Activated CD4-positive, alpha-beta T cell treated with anti-CD3 and anti-CD28 coated beads, Interleukin-2, amount 50 U/mL, for 4 hours (primary cell): ENCODE data around the gene HAUS6.
"Not testable (repeated sequence)": the region's sequence is repeated elsewhere in the genome, so short reads cannot be mapped to it uniquely, and the experiment has no call there.

Source experiments
- DNase-seq, 2 experiments: peaks; one replicate each; pipeline ENCODE4 v3.0.0-alpha.2; 2020

The HAUS6 gene

DNA sequence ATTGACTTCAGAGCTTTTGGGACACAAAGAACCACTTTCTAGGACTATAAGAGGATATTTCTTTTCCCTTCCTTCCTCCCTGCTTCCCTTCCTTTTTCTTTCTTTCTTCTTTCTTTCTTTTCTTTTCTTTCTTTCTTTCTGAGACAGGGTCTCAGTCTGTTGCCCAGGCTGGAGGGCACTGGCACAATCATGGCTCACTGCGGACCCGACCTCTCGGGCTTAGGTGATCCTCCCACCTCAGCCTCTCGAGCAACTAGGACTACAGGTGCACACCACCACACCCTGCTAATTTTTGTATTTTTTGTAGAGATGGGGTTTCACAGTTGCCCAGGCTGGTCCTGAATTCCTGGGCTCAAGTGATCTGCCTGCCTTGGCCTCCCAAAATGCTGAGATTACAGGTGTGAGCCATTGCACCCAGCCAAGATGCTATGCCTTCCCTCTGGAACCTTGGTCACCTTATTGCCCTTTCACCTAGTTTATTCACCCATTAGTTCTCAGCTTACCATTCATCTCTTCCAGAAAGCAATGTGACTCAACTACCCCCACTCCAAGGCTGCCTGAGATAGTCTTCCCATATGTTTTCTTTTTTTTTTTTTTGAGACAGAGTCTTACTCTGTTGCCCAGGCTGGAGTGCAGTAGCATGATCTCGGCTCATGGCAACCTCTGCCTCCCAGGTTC is 14.5 kb upstream of the HAUS6 start:
- DNase-seq = no peak

DNA sequence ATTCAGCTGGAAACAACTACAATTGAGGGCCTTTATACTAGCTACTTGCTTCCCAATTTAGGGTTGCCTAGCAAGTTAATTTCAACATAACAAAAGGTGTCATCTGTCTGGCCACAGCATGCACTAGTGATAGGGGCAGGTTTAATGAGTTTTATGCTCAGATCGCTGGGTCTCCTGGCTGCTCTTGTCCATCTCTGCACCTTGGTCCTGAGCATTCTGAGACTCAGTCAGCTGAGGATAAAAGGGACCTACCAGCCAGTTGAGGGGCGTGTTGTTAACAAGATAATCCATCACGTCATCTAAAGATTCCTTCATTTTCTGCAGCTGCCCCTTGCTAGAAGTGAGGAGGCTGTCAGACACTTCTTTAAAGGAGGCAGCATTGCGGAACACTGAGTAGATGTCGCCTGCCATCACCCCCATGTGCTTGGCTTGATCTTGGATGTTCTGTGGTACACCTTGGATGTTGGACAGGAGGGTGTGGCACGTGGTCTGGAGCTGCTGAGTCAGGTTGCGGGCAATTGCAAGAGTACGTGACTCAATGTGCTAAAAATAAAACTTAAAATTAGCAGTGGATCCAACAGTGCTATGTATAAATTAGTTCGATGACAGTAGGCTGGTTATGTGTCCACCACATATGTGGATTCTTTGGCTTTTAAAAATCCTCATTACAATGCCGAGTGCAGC is 13.5 kb upstream of the HAUS6 start:
- DNase-seq = no peak

DNA sequence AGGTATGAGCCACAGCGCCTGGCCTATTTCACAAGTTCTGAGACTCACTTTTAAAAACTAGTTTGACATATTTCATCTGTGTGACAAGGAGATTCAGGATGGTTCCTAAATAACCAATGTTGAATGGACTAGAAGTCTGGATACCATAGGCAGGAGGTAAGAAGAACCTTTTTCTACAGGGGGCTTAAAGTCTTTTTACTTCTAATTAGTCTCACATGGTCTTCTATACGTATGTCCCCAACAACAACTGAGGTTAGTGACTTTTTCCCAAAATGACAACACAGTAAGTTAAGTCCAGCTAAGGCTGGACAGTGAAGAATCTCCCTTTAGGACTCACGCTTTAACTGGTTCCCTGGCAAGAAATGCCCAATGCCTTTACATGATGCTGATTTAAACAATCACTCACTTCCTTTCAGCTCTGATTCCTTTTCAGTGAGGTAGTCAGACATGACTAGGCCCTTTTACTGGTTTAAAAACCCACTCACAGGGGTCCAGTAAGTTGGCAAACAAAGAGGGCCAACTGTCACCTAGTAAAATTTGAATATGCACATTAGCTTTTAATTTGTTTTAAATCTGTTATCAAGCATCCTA is 12.1 kb upstream of the HAUS6 start:
- no peak for DNase-seq

DNA sequence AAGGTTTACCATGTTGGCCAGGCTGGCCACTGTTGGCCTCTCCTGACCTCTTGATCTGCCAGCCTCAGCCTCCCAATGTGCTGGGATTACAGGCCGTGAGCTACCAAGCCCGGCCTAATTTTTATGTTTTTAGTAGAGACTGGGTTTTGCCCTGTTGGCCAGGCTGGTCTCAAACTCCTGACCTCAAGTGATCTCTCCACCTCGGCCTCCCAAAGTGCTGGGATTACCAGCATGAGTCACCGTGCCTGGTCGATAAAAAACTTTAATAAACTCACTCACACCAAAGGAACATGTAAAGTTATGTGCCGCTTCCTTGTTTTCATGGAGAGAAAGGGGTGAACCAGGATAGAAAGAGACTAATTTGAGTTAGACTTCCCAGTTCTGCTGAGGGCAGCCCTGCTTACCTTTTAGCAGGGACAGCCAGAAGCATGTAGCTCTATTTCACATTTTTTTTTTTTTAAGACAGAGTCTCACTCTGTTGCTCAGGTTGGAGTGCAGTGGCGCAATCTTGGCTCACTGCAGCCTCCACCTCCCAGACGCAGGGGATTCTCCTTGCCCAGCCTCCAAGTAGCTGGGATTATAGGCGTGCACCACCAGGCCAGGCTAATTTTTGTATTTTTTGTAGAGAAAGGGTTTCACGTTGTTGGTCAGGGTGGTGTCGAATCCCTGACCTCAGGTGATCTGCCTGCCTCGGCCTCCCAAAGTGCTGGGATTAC is 11.4 kb upstream of the HAUS6 start:
- no peak for DNase-seq

DNA sequence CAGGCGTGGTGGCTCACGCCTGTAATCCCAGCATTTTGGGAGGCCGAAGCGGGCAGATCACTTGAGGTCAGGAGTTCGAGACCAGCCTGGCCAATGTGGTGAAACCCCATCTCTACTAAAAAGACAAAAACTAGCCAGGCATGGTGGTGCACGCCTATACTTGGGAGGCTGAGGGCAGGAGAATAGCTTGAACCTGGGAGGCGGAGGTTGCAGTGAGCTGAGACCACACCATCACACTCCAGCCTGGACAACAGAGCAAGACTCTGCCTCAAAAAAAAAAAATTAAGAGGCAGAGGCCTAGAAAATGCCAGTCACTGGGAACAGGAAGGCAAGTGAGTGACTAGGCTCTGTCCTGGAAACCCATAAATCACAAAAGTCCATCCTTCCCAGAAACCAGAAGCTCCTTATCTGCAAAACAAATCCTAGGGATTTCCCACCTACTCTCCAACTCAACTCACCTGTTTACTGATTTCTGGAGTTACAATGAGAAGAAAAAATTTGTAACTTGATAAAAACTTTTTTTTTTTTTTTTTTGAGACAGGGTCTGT is 10.4 kb upstream of the HAUS6 start:
- DNase-seq = not testable (repeated sequence)

DNA sequence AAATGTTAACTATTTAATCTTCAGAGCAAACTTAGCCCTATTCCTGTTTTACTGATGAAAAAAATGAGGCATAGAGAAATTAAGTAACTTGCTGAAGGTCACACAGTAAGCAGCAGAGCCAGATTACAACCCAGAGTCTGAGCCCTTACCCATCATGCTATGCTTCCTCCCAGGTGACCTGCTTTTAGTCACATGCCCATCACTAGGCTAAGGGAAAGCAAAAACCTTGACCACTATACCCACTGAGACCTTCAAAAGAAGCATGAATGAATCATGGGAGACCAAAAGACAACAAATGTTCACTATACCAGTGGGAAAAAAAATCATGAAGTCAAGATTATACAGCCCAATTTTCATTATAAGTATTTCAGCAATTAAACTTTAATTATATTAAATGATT is 5.3 kb upstream of the HAUS6 start:
- DNase-seq = no peak

DNA sequence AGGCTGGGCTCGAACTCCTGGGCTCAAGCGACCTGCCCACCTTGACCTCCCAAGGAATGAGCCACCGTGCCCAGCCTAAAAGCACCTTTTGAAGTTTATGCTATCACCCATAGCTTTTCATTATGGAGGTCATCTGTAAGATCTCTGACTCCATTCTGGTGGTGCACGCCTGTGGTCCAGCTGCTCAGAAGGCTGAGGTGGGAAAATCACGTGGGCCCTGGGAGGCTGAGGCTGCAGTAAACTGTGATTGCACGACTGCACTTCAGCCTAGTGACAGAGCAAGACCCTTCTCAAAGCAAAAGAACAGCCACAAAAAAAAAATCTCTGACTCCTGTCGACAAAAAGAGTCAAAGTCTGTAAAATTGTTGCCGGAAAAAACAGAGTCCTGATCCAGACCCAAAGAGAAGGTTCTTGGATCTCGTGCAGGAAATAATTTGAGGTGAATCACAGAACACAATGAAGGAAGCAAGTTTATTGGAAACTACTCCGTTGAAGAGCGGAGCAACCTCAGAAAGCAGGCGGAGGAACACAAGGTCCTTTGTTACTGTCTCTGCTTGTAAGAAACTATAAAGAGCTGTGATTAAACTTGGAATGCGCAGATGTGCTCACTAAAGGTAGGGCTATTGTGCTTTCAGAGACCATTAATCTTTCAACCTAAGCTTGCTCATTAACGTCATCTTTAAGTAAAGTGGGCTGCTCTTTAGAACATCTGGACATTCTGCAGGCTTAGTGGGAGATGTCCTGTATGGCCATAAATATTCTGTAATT is 2.0 kb upstream of the HAUS6 start:
- no peak for DNase-seq

DNA sequence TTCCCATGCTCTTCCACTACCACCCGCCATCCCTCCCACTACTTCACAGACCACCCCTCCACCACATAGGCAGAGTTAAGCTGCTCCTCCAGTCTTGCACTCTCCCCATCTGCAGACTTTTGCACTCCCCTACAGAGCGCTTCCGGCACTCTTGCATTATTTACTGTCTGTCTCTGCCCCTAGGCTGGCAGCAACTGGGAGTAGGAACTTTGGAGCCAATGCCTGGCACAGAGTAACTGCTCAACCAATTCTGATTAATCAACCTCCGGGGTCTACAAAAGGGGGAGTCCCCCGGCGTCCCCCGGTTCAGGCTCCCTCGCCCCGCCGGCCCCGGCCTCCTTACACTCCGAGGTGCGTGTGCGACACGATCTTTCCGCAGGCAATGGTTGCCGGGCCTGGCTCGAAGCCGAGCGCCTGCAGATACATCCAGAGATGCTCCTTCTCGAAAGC is 498 bp downstream of the HAUS6 start:
- peak in 1 of 2 experiments; percentile 10 for DNase-seq

DNA sequence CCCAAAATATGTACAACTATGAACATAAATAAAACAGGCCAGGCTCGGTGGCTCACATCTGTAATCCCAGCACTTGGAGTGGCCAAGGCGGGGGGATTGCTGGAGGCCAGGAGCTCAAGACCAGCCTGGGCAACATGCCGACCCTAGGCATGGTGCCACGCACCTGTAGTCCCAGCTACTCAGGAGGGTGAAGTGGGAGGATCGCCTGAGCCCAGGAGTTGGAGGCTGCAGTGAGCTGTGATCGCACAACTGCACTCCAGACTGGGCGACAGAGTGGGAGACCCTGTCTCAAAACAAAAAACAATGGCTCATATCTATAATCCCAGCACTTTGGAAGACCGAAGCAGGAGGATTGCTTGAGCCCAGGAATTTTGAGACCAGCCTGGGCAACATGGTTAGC is 1.5 kb downstream of the HAUS6 start:
- no peak for DNase-seq

DNA sequence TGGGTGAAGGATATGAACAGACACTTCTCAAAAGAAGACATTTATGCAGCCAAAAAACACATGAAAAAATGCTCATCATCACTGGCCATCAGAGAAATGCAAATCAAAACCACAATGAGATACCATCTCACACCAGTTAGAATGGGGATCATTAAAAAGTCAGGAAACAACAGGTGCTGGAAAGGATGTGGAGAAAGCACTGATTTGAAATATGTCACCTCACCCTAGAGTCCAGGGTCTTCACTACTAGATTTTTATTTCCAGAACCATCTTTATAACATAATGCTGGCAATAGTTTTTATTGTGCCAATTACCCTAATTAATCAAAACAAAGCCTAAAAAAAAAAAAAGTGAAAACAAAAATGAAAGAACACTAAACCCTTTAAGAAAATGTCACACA is 5.3 kb downstream of the HAUS6 start:
- DNase-seq = not testable (repeated sequence)

DNA sequence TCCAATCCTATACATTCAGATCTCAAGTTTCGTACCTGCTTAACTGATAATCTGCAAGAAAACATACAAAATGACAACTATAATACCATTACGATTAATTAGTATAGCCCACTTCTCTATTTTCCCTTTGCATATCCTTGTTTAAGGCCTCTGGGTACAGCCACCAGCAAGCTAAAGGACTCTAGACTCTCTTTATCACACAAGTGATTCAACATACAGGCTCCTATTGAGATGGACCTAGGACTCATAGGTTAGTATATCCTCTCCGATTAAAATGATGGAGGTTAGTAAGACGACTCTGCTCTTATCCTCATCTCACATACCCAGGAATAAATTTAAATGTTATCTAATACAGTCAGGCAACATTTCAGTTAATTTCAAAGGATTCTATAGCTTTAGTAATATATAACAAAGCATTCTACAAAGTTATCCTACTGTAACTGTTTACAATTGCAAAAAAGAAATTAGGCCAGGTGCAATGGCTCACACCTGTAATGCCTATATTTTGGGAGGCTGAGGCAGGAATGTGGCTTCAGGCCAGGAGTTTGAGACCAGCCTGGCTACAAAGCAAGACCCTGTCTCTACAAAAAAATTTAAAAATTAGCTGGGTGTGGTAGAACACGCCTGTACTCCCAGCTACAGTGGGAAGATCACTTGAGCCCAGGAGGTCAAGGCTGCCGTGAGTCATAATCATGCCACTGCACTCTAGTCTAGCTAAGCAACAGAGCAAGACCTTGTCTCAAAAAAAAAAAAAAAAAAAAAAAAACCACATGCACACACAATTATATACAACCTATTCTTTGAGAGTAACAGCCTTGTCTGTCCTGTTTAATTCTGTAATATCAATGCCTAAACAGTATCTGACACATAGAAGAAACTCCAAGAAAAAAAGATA is 15.4 kb downstream of the HAUS6 start:
- no peak for DNase-seq

DNA sequence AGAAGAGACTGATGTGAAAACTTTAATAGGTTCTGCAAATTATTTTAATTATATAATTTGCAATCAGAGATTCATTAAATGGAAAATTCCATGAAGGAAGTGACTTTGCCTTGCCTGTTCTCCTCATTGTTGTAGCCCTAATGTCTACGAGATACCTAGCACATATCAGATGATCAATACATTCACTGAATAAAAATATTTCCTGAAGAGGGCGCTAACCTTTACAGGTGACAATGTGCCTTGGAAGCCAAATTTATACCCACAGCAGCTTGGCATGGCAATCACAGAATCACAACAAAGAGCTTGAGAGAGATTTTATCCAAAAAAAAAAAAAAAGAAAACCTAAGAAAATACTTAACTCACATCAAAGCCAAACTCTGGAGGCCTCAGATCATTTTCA is 17.4 kb downstream of the HAUS6 start:
- no peak for DNase-seq

DNA sequence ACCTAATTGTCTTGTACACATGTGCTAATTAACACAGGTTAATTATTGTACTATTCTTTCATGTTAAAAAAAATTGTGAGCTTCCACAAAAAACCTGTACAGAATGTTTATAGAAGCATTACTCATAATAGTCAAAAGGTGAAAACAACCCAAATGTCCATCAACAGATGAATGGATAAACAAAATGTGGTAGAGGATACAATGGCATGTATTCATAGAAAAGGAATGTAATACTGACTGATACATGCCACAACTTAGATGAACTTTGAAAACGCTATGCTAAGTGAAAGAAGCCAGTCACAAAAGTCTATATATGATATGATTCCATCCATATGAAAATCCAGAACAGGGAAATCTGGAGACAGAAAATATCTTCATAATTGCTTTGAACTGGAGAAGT is 27.9 kb downstream of the HAUS6 start:
- no peak for DNase-seq

DNA sequence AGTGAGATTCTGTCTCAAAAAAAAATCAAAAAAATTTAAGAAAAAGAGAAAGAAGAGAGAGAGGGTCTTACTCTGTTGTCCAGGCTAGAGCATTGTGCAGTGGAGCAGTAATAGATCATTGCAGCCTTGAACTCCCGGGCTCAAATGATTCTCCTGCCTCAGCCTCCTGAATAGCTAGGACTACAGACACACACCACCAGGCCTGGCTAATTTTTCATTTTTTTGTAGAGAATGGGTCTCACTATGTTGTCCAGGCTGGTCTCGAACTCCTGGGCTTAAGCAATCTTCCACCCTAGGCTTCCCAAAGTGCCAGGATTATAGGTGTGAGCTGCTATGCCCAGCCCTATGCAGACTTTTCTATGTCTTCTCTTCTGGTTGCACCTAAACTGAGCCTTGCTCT is 28.5 kb downstream of the HAUS6 start:
- no peak for DNase-seq

DNA sequence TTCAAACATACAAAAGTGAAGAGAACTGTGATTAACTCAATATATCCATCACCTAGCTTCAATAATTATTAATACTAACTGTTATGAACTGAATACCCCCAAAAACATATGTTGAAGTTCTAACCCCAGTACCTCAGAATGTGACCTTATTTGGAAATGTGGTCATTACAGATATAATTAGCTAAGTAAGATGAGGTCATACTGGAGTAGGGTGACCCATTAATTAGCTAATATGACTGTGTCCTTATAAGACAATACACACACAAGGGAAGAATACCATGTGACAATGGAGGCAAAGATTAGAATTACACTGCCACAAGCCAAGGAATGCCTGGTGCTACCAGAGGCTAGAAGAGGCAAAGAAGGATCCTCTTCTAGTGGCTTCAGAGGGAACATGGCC is 45.7 kb downstream of the HAUS6 start:
- DNase-seq = no peak

DNA sequence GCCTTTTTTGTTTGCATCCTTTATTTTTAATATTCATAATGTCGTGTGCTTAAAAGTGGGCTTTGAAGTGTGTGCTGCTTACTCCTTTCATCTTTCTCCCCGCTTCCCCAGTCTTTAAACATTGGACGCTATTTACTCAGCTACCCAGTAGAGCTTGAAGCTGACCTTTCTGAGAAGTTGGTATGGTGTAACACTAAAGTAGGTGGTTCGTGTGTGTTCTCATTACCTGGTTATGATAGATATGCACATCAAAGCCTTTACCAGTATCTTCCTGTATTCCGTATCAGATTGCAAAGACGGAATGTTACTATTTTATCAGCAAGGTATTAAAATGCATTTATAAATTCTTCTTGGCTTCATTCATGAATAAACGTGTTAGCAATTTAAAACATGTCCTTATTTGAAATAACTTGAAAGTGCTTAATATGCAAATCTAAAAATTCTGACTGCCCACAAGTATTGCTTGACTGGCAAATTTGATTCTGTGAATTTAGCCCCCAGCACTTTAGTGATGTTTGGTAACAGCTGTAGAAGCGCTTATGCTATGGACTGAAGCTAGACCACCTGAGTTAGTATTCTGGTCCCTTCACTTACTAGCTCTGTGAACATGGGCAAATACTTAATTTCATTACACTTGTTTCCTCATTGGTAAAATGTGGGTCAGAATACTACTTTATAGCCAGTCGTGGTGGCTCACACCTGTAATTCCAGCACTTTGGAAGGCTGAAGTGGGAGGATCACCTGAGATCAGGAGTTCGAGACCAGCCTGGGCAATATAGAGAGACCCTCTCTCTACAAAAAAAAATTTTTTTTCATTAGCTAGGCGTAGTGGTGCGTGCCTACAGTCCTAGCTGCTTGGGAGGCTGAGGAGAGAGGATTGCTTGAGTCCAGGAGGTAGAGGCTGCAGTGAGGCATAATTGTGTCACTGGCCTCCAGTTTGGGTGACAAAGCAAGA is 51.8 kb downstream of the HAUS6 start:
- no peak for DNase-seq

DNA sequence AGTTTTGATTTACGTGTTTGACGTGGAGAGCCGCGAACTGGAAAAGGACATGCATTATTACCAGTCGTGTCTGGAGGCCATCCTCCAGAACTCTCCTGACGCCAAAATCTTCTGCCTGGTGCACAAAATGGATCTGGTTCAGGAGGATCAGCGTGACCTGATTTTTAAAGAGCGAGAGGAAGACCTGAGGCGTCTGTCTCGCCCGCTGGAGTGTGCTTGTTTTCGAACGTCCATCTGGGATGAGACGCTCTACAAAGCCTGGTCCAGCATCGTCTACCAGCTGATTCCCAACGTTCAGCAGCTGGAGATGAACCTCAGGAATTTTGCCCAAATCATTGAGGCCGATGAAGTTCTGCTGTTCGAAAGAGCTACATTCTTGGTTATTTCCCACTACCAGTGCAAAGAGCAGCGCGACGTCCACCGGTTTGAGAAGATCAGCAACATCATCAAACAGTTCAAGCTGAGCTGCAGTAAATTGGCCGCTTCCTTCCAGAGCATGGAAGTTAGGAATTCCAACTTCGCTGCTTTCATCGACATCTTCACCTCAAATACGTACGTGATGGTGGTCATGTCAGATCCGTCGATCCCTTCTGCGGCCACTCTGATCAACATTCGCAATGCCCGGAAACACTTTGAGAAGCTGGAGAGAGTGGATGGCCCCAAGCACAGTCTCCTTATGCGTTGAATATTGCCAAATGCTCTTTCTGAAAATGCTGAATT is 52.6 kb downstream of the HAUS6 start:
- DNase-seq = no peak

DNA sequence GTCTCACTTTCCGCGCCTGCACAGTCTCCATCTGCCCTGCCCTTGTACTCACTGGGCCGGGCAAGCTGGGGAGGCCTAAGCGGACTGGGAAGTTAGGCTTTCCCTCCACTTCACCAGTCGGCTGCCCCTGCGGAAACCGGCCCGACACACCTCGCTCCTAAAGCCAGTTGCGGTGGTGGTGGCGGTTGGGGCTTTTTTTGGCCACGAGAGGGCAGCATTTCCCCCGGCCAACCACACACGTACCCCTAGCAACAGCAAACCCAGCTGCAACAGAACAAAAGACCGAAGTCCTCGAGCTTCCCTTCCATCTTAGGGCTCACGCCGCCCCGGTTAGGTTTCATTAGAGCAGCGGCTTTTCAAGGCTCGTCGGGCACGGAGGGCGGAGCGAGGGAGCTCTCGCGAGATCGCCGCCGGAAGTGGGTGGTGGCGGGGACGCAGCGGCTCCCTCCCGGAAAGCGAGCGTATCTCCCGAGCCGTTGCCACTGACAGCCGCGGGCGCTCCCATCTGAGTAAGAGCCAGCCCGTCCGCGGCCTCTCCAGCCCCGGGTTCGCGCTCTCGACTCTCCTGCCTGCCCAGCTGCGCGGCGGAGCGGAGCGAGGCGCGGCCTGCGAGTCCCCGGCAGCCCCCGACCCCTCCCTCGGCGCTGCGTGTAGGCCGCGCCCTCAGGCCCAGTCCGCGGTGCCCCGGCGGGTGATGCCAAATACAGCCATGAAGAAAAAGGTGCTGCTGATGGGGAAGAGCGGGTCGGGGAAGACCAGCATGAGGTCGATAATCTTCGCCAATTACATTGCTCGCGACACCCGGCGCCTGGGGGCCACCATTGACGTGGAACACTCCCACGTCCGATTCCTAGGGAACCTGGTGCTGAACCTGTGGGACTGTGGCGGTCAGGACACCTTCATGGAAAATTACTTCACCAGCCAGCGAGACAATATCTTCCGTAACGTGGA is 53.5 kb downstream of the HAUS6 start, which contains the start of gene RRAGA:
RRAGA (plus strand) TSS at position 462 of the 951 bp plus-strand sequence; CDS start at position 695, 233 bp downstream.
- peak; percentile 92 to 93 for DNase-seq
